Measurements from ENCODE around the gene DOK6. TPM values are rescaled to one million over a fixed set of nuclear protein-coding genes. Genes with fewer than 3 reads are reported as not detected.

DOK6 gene
- total RNA-seq, 1 experiment from 2014 or later = not detected

DNA sequence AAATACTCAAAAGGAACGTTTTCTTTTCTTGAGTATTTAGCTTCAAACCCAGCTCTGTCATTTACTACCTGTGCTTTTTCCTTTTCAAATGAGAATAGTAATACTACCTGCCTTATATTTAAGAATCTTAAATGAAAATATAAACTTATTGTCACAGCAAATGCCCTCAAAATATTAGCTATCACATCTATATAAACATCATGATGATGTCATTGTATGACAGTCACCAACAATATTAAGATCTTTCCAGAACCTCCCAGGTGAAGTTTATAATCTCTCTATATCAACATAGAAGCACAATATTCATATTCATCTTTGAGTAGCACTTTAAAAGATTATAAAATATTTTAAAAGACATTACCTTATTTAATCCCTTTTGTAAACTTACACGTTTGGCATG lies 92.2 kb downstream of the DOK6 start:
- Histone ChIP-seq H3K27ac (no peak overlapping the region), H3K27me3 (ENCODE audit: insufficient read depth, low read depth) (no peaks in the 10 kb centered on the region), H4K20me1 (ENCODE audit: insufficient read depth) (no peaks in the 10 kb centered on the region), H3K4me3 (no peak overlapping the region), H3K9me2 (ENCODE audit: insufficient read depth) (no peaks in the 10 kb centered on the region), H3K9me3 (ENCODE audit: insufficient read depth, low read depth) (no peaks in the 10 kb centered on the region), H3K79me2 (ENCODE audit: low read depth) (no peaks in the 10 kb centered on the region), H3K36me3 (ENCODE audit: low read depth) (no peaks in the 10 kb centered on the region), H3F3A (ENCODE audit: insufficient read depth, low read depth) (no peaks in the 10 kb centered on the region), H3K4me2 (no peak overlapping the region), H3K4me1 (replicated peaks; ENCODE audit: insufficient read depth) (no peaks in the 10 kb centered on the region), H2AFZ (no peak overlapping the region)
- ChIA-PET POLR2A (ENCODE audit: unreplicated experiment) (no interaction called here), CTCF (no interaction called here)
- no peak for TF ChIP-seq EZH2 (IDR thresholded peaks at IDR 0.05; ENCODE audit: low read depth)
- TF ChIP-seq, protein P1, sequence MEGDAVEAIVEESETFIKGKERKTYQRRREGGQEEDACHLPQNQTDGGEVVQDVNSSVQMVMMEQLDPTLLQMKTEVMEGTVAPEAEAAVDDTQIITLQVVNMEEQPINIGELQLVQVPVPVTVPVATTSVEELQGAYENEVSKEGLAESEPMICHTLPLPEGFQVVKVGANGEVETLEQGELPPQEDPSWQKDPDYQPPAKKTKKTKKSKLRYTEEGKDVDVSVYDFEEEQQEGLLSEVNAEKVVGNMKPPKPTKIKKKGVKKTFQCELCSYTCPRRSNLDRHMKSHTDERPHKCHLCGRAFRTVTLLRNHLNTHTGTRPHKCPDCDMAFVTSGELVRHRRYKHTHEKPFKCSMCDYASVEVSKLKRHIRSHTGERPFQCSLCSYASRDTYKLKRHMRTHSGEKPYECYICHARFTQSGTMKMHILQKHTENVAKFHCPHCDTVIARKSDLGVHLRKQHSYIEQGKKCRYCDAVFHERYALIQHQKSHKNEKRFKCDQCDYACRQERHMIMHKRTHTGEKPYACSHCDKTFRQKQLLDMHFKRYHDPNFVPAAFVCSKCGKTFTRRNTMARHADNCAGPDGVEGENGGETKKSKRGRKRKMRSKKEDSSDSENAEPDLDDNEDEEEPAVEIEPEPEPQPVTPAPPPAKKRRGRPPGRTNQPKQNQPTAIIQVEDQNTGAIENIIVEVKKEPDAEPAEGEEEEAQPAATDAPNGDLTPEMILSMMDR (conservative IDR thresholded peaks at IDR 0.05) = no peak
- intact Hi-C loops (cut with micrococcal nuclease; ENCODE audit: unreplicated experiment) = no loop called here
- no TSS peak for BruUV-seq (replicated peaks)
- DNase-seq = no peak

DNA sequence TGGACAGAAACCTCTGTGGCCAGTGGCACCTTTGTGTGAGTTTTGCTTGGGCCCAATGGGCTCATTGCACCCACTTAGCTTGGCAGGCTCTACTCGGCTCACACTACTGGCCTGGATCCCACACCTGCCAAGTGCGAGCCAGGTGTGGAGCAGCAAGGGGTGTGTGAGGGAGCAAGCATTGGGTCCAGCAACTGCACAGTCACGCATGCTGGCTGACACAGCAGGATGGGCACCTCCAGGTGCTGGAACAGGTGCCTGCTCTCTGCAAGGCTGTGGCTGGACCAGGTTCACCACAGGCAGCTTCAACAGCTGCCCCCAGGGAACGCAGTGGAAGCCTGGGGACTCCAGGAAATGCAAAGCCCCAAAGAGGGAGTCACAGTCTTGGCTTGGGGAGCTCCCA lies 94.2 kb downstream of the DOK6 start:
- H3K36me3 ChIP-seq (ENCODE audit: low read depth) = no peaks in the 10 kb centered on the region
- DNase-seq = no peak
- H3K9me2 ChIP-seq (ENCODE audit: insufficient read depth) = no peaks in the 10 kb centered on the region
- BruUV-seq (replicated peaks) = no TSS peak
- H3K27me3 ChIP-seq (ENCODE audit: insufficient read depth, low read depth) = no peaks in the 10 kb centered on the region
- ChIA-PET CTCF (no interaction called here), POLR2A (ENCODE audit: unreplicated experiment) (no interaction called here)
- H3K4me2 ChIP-seq = no peak overlapping the region
- H3K27ac ChIP-seq = no peak overlapping the region
- H3K79me2 ChIP-seq (ENCODE audit: low read depth) = no peaks in the 10 kb centered on the region
- no peaks in the 10 kb centered on the region for H3F3A ChIP-seq (ENCODE audit: insufficient read depth, low read depth)
- intact Hi-C loops (cut with micrococcal nuclease; ENCODE audit: unreplicated experiment) = no loop called here
- H2AFZ ChIP-seq = no peak overlapping the region
- H4K20me1 ChIP-seq (ENCODE audit: insufficient read depth) = no peaks in the 10 kb centered on the region
- H3K4me3 ChIP-seq = no peak overlapping the region
- no peaks in the 10 kb centered on the region for H3K9me3 ChIP-seq (ENCODE audit: insufficient read depth, low read depth)
- no peak for TF ChIP-seq EZH2 (IDR thresholded peaks at IDR 0.05; ENCODE audit: low read depth)
- H3K4me1 ChIP-seq (replicated peaks; ENCODE audit: insufficient read depth) = no peaks in the 10 kb centered on the region

DNA sequence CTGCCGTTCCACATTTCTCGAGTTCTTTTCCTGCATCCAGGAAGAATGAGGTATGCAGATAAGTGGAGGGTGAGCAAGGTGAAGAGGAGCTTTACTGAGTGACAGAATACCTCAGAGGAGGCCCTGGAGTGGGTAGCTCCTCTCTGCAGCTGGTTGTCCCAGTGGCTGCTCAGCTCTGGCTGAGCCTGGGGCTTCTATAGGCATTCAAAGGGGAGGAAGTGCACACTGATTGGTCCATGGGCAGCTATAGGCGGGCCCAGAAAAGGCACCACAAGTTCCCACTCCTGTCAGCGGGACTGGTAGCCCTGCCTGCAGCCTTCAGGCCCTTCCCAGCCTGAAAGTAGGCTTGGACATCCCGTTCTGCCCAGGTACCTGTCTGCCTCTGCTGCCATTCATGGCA lies 94.7 kb downstream of the DOK6 start:
- H4K20me1 ChIP-seq (ENCODE audit: insufficient read depth) = no peaks in the 10 kb centered on the region
- no TSS peak for BruUV-seq (replicated peaks)
- H3F3A ChIP-seq (ENCODE audit: insufficient read depth, low read depth) = no peaks in the 10 kb centered on the region
- H3K79me2 ChIP-seq (ENCODE audit: low read depth) = no peaks in the 10 kb centered on the region
- no peak overlapping the region for H2AFZ ChIP-seq
- H3K27me3 ChIP-seq (ENCODE audit: insufficient read depth, low read depth) = no peaks in the 10 kb centered on the region
- TF ChIP-seq EZH2 (IDR thresholded peaks at IDR 0.05; ENCODE audit: low read depth) = no peak
- TF ChIP-seq, protein P1 (conservative IDR thresholded peaks at IDR 0.05) = no peak
- H3K4me2 ChIP-seq = no peak overlapping the region
- no peaks in the 10 kb centered on the region for H3K36me3 ChIP-seq (ENCODE audit: low read depth)
- H3K4me3 ChIP-seq = no peak overlapping the region
- ChIA-PET POLR2A (ENCODE audit: unreplicated experiment) (no interaction called here), CTCF (no interaction called here)
- no peak overlapping the region for H3K27ac ChIP-seq
- H3K9me3 ChIP-seq (ENCODE audit: insufficient read depth, low read depth) = no peaks in the 10 kb centered on the region
- H3K9me2 ChIP-seq (ENCODE audit: insufficient read depth) = no peaks in the 10 kb centered on the region
- no peak for DNase-seq
- intact Hi-C loops (cut with micrococcal nuclease; ENCODE audit: unreplicated experiment) = no loop called here
- H3K4me1 ChIP-seq (replicated peaks; ENCODE audit: insufficient read depth) = no peaks in the 10 kb centered on the region

DNA sequence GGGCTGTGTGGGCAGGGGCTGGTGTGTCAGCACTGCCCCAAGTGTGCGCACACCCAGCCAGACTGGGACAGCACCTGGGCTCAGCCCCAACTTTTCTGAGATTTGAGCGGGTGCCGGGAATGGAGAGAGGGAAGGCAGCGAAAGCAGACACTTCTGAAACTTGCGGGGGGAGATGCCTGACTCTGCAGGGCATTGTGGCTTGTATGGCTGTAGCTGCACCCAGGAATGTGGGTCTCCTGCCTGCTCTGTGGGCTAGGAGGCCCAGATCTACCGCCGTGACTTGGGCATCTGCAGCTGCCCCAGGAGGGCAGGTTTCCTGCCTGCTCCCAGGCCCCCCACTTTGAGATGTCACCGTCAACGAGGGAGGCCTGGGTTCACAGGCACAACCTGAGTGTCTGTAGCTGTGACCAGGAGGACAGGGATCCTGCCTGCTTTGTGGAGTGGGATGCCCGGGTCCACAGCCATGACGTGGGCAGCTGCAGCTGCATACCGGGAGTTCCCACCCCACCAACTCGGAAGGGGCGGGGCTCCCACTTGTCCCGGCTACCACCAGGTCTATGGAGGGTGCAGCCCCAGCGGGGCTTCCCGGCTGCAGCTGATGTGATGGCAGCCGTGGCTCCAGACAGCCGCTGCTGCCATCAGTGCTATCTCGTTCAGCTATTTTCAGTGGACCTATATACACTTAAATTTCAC lies 95.3 kb downstream of the DOK6 start:
- no TSS peak for BruUV-seq (replicated peaks)
- Histone ChIP-seq H3K27ac (no peak overlapping the region), H3K4me1 (replicated peaks; ENCODE audit: insufficient read depth) (no peaks in the 10 kb centered on the region), H3K9me3 (ENCODE audit: insufficient read depth, low read depth) (no peaks in the 10 kb centered on the region), H4K20me1 (ENCODE audit: insufficient read depth) (no peaks in the 10 kb centered on the region), H3K9me2 (ENCODE audit: insufficient read depth) (no peaks in the 10 kb centered on the region), H3K27me3 (ENCODE audit: insufficient read depth, low read depth) (no peaks in the 10 kb centered on the region), H3K4me3 (no peak overlapping the region), H2AFZ (no peak overlapping the region), H3K4me2 (no peak overlapping the region), H3K79me2 (ENCODE audit: low read depth) (no peaks in the 10 kb centered on the region), H3F3A (ENCODE audit: insufficient read depth, low read depth) (no peaks in the 10 kb centered on the region), H3K36me3 (ENCODE audit: low read depth) (no peaks in the 10 kb centered on the region)
- intact Hi-C loops (cut with micrococcal nuclease; ENCODE audit: unreplicated experiment) = no loop called here
- no peak for DNase-seq
- ChIA-PET CTCF (no interaction called here), POLR2A (ENCODE audit: unreplicated experiment) (no interaction called here)
- no peak for TF ChIP-seq EZH2 (IDR thresholded peaks at IDR 0.05; ENCODE audit: low read depth)
- TF ChIP-seq, protein P1 (conservative IDR thresholded peaks at IDR 0.05) = no peak

Data from PC-9 (cell line).